ACC112 (cell line): ENCODE results near the gene ADAM23.

Experiments
- H2AFZ ChIP-seq: fragments of 200-600 bp; sonication (generic); one replicate; pipeline ENCODE4 v1.6.0; 2017; ENCODE audit warnings: antibody characterized with exemption, low read length; ENCODE audit not compliant: unreplicated experiment
- H3K27ac ChIP-seq: fragments of 200-600 bp; sonication (generic); 2 replicates; pipeline ENCODE4 v1.5.1; 2014; ENCODE audit warnings: low read depth, mild to moderate bottlenecking, antibody characterized with exemption, low read length, moderate library complexity
- H3K27me3 ChIP-seq: fragments of 200-600 bp; sonication (generic); 2 replicates; pipeline ENCODE4 v1.6.1; 2014; ENCODE audit warnings: mild to moderate bottlenecking, antibody characterized with exemption, low read length, moderate library complexity, mixed read lengths; ENCODE audit not compliant: insufficient read depth
- H3K36me3 ChIP-seq: fragments of 200-600 bp; sonication (generic); 2 replicates; pipeline ENCODE4 v1.6.1; 2016; ENCODE audit warnings: mild to moderate bottlenecking, antibody characterized with exemption, low read length, moderate library complexity, mixed read lengths; ENCODE audit not compliant: insufficient read depth
- H3K4me1 ChIP-seq: fragments of 200-600 bp; sonication (generic); one replicate; pipeline ENCODE4 v1.6.1; 2016; ENCODE audit warnings: low read length, mixed read lengths; ENCODE audit not compliant: insufficient read depth, unreplicated experiment, control insufficient read depth
- H3K4me3 ChIP-seq: fragments of 200-600 bp; sonication (generic); 2 replicates; pipeline ENCODE4 v1.5.1; 2014; ENCODE audit warnings: mild to moderate bottlenecking, low read depth, low read length
- H3K79me2 ChIP-seq: fragments of 200-600 bp; sonication (generic); one replicate; pipeline ENCODE4 v1.6.0; 2016; ENCODE audit warnings: low read length; ENCODE audit not compliant: control insufficient read depth, unreplicated experiment, insufficient read depth

The ADAM23 gene

DNA sequence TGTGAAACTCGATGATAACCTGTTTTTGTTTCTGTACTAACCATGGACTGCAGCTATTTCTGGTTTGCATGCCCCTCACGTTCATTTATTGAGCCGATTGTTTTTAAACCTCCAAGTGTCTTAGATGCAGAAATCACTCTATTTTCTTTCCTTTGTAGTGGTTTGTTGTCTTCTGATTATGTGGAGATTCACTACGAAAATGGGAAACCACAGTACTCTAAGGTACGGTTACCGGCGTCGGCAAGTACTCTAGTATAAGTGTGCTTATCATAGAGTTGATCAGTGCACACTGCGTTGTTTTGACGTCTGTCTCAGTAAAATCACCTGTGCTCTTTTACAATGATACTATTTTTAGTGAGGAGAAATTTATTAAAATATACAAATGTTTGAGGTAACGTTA lies 87.4 kb downstream of the ADAM23 start:
- Histone ChIP-seq H3K27ac (no peak overlapping the region), H2AFZ (no peak overlapping the region), H3K4me1 (no peaks in the 10 kb centered on the region), H3K36me3 (no peaks in the 10 kb centered on the region), H3K4me3 (no peak overlapping the region), H3K79me2 (no peaks in the 10 kb centered on the region), H3K27me3 (no peaks in the 10 kb centered on the region)

DNA sequence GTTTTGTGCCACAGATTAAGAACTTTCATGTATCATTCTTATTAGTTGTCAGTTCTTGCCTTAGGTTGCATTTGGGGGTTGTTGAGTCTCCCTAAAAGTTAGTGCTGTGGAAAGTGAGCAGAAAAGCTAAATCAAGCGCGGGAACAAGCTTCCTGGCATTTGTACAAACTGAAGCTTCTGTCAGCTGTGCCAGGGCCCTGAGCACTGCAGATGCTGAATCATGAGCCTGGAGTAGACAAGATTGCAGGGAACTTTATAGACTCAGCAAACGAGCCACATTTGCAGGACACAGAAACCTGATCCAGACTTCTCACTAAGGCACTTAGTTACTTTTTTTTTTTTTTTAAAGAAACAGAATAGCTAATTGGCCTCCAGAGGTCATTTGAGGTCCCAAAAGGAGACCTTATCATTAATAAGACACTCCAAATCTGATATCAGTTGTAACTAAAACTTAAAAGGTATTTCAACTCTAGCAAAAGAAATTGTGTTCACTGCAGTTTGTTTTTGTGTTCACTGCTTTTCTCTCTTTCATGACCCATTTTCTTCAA lies 88.7 kb downstream of the ADAM23 start:
- H3K79me2 ChIP-seq = no peaks in the 10 kb centered on the region
- no peaks in the 10 kb centered on the region for H3K27me3 ChIP-seq
- no peak overlapping the region for H3K27ac ChIP-seq
- no peak overlapping the region for H3K4me3 ChIP-seq
- no peak overlapping the region for H2AFZ ChIP-seq
- H3K36me3 ChIP-seq = no peaks in the 10 kb centered on the region
- no peaks in the 10 kb centered on the region for H3K4me1 ChIP-seq

DNA sequence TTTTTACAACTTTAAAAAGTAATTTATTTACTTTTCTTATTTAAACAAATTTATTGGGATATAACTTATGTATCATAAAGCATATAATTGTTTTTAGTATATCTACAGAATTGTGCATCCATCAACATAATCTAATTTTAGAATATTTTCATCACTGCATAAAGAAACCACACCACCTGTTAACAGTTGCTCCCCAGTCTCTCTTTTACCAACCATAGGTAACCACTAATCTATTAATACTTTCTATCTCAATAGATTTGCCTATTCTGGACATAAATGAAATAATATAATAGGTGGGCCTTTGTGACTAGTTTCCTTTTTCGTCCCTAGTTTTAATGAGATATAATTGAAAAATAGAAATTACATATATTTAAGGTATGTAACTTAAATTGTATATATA lies 90.6 kb downstream of the ADAM23 start:
- Histone ChIP-seq H2AFZ (no peak overlapping the region), H3K36me3 (no peaks in the 10 kb centered on the region), H3K4me3 (no peak overlapping the region), H3K79me2 (no peaks in the 10 kb centered on the region), H3K27ac (no peak overlapping the region), H3K4me1 (no peaks in the 10 kb centered on the region), H3K27me3 (no peaks in the 10 kb centered on the region)

DNA sequence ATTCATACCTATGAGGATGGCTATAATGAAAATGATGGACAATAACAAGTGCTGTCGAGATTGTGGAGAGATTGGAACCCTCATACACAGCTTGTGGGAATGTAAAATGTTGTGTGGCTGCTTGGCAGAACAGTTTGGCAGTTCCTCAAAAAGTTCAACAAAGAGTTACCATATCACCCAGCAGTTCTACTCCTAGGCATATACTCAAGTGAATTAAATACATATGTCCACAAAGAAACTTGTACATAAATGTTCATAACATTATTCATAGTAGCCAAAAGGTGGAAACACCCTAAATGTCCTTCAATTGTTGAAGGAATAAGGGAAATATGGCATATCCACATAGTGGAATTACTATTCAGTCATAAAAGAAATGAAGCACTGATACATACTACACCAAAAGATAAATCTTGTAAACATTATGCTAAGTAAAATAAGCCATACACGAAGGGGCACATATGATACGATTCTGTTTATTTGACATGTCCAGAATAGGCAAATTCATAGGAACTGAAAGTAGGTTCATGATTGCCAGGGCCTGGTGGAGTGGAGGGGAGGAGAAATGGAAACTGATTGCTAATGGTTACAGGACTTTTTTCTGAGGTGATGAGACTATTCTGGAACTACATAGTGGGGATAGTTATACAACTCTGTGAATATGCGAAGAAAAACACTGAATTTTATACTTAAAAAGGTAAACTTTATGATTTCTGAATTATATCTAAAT lies 92.1 kb downstream of the ADAM23 start:
- no peak overlapping the region for H2AFZ ChIP-seq
- no peak overlapping the region for H3K27ac ChIP-seq
- H3K4me3 ChIP-seq = no peak overlapping the region
- H3K4me1 ChIP-seq = no peaks in the 10 kb centered on the region
- no peaks in the 10 kb centered on the region for H3K27me3 ChIP-seq
- no peaks in the 10 kb centered on the region for H3K79me2 ChIP-seq
- no peaks in the 10 kb centered on the region for H3K36me3 ChIP-seq

DNA sequence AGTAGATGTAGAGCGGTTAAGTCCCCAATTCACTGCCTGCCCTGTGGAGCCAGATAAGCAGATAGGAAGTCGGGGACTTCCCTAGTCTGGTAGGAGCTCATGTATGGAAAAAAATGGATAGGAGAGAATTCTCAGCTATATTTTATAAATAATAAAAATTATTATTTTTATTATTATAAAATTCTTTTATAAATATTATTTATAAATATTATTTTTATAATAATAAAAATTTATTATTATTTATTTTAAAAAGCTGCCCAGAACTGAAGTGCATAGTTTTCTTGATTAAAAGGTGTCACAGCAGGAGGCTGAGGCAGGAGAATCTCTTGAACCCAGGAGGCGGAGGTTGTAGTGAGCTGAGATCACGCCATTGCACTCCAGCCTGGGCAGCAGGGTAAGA lies 97.4 kb downstream of the ADAM23 start:
- Histone ChIP-seq H3K4me1 (no peaks in the 10 kb centered on the region), H3K27ac (no peak overlapping the region), H3K79me2 (no peaks in the 10 kb centered on the region), H2AFZ (no peak overlapping the region), H3K4me3 (no peak overlapping the region), H3K27me3 (no peaks in the 10 kb centered on the region), H3K36me3 (no peaks in the 10 kb centered on the region)

DNA sequence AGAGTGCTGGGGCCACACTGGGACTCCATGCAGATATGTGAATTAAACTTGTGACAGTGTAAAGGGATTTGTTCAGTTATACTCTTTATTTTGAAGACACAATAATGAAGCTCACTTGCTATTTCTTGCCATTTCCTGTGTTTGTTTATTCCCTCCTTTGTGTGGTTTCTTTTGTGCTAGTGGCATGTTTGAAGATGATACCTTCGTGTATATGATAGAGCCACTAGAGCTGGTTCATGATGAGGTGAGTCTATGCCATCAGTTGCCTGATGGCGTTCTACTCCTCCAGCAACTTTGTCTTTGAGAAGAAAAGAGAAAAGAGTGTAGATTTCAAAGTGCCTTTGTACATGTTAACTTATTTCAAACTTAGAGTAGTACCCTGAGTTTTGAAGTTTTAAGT lies 99.7 kb downstream of the ADAM23 start:
- H3K27me3 ChIP-seq = no peaks in the 10 kb centered on the region
- H3K79me2 ChIP-seq = no peaks in the 10 kb centered on the region
- no peaks in the 10 kb centered on the region for H3K4me1 ChIP-seq
- H3K36me3 ChIP-seq = no peaks in the 10 kb centered on the region
- no peak overlapping the region for H3K27ac ChIP-seq
- no peak overlapping the region for H2AFZ ChIP-seq
- no peak overlapping the region for H3K4me3 ChIP-seq

DNA sequence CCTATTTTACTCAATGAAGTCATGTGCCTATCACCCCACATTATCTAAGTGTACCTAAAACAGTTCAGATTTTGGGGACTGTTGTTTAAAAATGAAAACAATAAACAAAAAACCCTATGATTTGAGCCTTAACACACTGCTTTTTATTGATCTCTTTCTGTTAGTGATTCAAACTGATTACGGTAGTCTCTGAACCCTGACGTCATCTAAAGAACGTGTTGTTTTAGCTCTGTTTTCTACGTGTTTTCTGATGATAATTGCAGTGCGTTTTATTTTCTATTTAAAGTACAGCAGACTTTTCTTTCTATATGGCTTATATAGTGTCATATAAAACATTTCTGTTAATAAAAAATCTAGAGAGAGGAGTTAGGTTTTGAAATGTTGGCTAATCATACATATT lies 105.1 kb downstream of the ADAM23 start:
- Histone ChIP-seq H3K4me3 (no peak overlapping the region), H3K27me3 (no peaks in the 10 kb centered on the region), H3K79me2 (no peaks in the 10 kb centered on the region), H3K4me1 (no peaks in the 10 kb centered on the region), H3K27ac (no peak overlapping the region), H3K36me3 (no peaks in the 10 kb centered on the region), H2AFZ (no peak overlapping the region)

DNA sequence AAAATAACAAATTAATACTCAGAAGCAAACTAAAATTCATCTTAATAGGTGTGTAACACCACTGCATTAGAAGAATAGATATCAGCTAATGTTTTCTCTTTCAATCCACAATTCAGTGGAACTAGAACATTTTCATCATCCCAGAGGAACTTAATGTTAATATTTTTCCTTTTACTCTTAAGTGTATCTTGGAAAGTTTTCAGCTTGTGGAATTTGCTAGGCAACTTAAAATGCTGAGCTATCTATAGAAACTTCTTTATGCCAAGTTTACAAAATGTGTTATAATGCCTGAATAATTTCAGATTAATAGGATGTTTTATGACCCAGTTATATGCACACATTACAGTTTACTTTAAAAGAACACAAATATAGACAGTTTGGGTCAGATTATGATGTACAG lies 112.4 kb downstream of the ADAM23 start:
- no peaks in the 10 kb centered on the region for H3K4me1 ChIP-seq
- no peak overlapping the region for H3K27ac ChIP-seq
- H3K79me2 ChIP-seq = no peaks in the 10 kb centered on the region

DNA sequence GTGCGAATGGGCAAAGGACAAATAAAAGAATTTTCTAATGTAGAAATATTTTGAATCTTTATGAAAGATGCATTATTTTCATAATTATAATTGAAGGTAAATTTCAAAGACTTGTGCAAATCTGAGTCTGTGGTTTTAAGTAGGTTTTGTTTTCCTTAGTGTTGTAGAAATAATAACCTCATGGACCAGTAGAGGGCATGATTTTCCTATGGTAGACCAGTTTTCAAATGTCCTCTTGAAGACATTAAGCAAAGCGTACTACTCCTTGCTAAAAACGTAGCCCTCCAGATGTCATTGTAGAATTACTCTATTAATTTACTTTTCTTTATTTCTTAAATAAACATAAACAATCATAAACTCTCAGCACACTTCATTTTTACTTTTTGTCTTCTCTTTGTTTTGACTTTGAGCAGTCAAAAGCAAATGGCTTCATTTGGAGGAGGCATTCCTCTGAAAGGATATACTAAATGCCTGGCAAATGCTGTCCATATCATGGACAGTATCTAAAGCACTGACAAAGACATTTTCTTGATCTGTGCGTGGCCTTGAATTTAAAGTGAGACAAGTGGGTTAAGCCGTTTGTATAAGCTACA lies 113.1 kb downstream of the ADAM23 start:
- Histone ChIP-seq H3K27ac (no peak overlapping the region), H3K27me3 (no peaks in the 10 kb centered on the region), H3K79me2 (no peaks in the 10 kb centered on the region), H3K4me1 (no peaks in the 10 kb centered on the region), H3K36me3 (no peaks in the 10 kb centered on the region), H3K4me3 (no peak overlapping the region), H2AFZ (no peak overlapping the region)

More for the DNA sequence above, 112.4 kb downstream of the ADAM23 start:
- H3K27me3 ChIP-seq = no peaks in the 10 kb centered on the region
- no peak overlapping the region for H2AFZ ChIP-seq
- H3K4me3 ChIP-seq = no peak overlapping the region
- no peaks in the 10 kb centered on the region for H3K36me3 ChIP-seq

DNA sequence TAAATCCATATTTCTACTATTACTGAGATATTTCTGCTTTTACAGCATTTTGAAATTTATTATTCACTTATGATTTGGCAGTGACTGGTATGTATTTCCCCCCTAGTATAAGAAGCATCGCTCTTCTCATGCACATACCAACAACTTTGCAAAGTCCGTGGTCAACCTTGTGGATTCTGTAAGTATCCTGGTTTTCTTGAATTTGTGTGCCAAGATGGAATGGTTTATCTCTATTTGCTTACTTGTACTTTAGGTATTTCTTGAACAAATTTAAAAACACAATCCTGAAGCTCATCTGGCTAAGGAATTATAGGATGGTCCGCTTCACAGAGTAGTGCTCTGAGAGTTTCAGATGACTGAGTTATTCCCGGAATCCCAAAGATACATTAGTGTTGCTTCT lies 114.0 kb downstream of the ADAM23 start:
- H3K4me3 ChIP-seq = no peak overlapping the region
- no peaks in the 10 kb centered on the region for H3K27me3 ChIP-seq
- no peaks in the 10 kb centered on the region for H3K4me1 ChIP-seq
- H3K36me3 ChIP-seq = no peaks in the 10 kb centered on the region
- no peak overlapping the region for H3K27ac ChIP-seq
- no peaks in the 10 kb centered on the region for H3K79me2 ChIP-seq
- no peak overlapping the region for H2AFZ ChIP-seq

DNA sequence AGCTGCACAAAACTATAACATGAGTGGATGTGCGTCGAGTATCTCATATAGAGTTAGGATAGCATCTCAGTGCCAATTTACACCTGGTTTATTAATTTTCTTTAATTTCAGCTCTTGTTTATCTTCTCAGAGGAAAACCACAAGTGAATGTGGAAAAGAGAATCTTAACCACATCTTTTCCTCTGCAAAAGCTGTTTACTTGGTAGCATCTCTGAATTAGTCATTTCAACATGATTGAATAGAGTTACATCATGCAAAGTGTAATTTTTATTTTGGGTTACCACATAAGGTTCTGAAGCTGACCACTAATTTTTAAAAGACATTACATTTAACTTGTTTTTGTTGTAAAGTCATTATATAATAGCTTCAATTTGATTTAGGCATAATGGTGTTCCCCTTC lies 115.2 kb downstream of the ADAM23 start:
- Histone ChIP-seq H3K27me3 (no peaks in the 10 kb centered on the region), H3K79me2 (no peaks in the 10 kb centered on the region), H3K36me3 (no peaks in the 10 kb centered on the region), H2AFZ (no peak overlapping the region), H3K4me3 (no peak overlapping the region), H3K27ac (no peak overlapping the region), H3K4me1 (no peaks in the 10 kb centered on the region)
